Erythroblast (primary cell): ENCODE measurements around the gene CDKN1B.

Source experiments
- GATA1 ChIP-seq: IDR thresholded peaks from 2 replicates; pipeline ENCODE4 v1.6.1; 2011; ENCODE audit warnings: low read depth, mild to moderate bottlenecking, control low read depth, low read length, moderate library complexity
- POLR2A ChIP-seq: IDR thresholded peaks from 2 replicates; pipeline ENCODE4 v1.6.1; 2011; ENCODE audit warnings: mild to moderate bottlenecking, low read length

DNA sequence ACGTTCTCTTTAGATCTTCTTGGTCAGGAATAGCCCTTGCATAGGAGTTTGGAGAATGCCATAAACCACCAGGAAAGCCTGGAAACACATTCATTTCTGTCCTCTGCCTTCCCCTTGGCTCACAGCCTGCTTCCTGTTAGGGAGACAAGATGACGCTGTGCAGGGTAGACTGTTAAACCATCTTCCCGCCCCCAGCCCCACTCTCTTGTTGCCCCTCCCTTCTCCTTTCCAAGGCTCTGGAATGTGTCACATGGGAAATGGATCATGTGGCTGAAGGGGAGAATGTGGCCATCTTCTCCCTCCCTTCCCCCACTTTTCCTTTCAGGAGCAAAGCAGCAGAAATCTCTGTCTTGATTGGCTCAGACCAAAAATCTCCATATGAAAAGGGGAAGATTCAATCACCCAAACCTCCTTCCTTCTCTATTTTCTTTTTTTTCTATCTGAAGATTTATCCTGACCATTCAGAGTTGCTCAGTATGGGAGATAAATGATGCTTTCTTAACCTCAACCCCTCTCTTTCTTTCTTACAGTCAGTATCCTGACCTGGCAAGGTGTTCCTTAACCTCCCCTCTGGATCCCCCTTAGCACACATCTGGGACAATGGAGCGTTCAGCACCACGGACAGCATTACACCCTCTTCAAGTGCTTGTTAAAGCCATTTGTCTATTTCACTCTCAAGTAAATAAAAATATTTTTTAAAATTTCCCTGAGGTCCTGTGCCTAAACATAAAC, 32.6 kb upstream of the CDKN1B start:
- no peak for TF ChIP-seq POLR2A
- no peak for TF ChIP-seq GATA1
